HepG2 (cell line): Measurements from ENCODE around the gene YIPF1. TPM values are rescaled to one million over a fixed set of nuclear protein-coding genes. Genes with fewer than 3 reads are reported as not detected.

ENCODE experiments used
- ATAC-seq: fragments of 200-7000 bp; cut with Tn5 transposase; 3 replicates; pipeline ENCODE4 v1.9.1; 2020; ENCODE audit warnings: mild to moderate bottlenecking, moderate library complexity
- BruUV-seq: library from RNA; stranded (reverse); fragments of 400-500 nt; replicated peaks from 2 replicates; lab custom pipeline; 2021; lab: Mats Ljungman, UMichigan
- CTCF ChIA-PET: fragments of 300-600 bp; formaldehyde crosslinking; extraction: SDS; loops from one replicate; lab custom pipeline; 2021; ENCODE audit warnings: low total read pairs, inconsistent platforms, low intra/inter-chr PET ratio; lab: Yijun Ruan, JAX
- POLR2A ChIA-PET: fragments of 350-600 bp; sonication (Branson Sonifier 250); formaldehyde crosslinking; loops from one replicate; lab custom pipeline; 2020; ENCODE audit warnings: antibody characterized with exemption, inconsistent platforms; lab: Yijun Ruan, JAX
- DNase-seq: peaks from one replicate; pipeline ENCODE4 v3.0.0-alpha.2; 2015; ENCODE audit warnings: low spot score
- FAIRE-seq: peaks from 3 replicates; lab custom pipeline; 2011; peaks lifted over from hg19 to GRCh38; lab: Jason Lieb, UNC
- H2AFZ ChIP-seq: one replicate; pipeline ENCODE4 v1.6.1; 2011; ENCODE audit warnings: low read length, inconsistent platforms
- H3K27ac ChIP-seq: fragments of 300-600 bp; 3 replicates; pipeline ENCODE4 v1.8.0; 2011; ENCODE audit warnings: mixed run types, mild to moderate bottlenecking, mixed read lengths, low read length, inconsistent platforms; ENCODE audit not compliant: insufficient read depth; ENCODE audit errors: extremely low read length
- H3K27me3 ChIP-seq, 2 experiments: fragments of 200-600 bp in 1 of 2; 2 replicates in 1 of 2; 3 replicates in 1 of 2; pipeline versions ENCODE4 v1.6.0 to v1.8.0; 2011; ENCODE audit warnings: low read length in 2 of 2, mild to moderate bottlenecking in 2 of 2, moderate library complexity in 2 of 2, inconsistent platforms in 1 of 2; ENCODE audit not compliant: insufficient read depth in 2 of 2, control insufficient read depth in 1 of 2
- H3K36me3 ChIP-seq, 2 experiments: fragments of 200-600 bp in 1 of 2; replicated peaks in 1 of 2; 2 replicates in 1 of 2; 3 replicates in 1 of 2; pipeline versions ENCODE4 v1.5.1 to v1.8.0; 2011; ENCODE audit warnings: low read length in 2 of 2, inconsistent platforms in 1 of 2; ENCODE audit not compliant: insufficient read depth in 2 of 2, control insufficient read depth in 1 of 2
- H3K4me1 ChIP-seq: 2 replicates; pipeline ENCODE4 v1.5.1; 2012; ENCODE audit warnings: low read length, inconsistent platforms; ENCODE audit not compliant: insufficient read depth
- H3K4me2 ChIP-seq: 2 replicates; pipeline ENCODE4 v1.6.0; 2011; ENCODE audit warnings: low read depth, low read length, inconsistent platforms
- H3K4me3 ChIP-seq, 3 experiments: fragments of 200-600 bp in 1 of 3; sonication (generic), shearing (Covaris generic) in 1 of 3; replicated peaks in 1 of 3; 2 replicates each; pipeline ENCODE4 v1.5.1; 2011 to 2016; ENCODE audit warnings: low read length in 3 of 3, inconsistent platforms in 2 of 3, low read depth in 2 of 3, mild to moderate bottlenecking in 2 of 3, control low read depth in 1 of 3, mixed read lengths in 1 of 3; ENCODE audit not compliant: insufficient read depth in 1 of 3
- H3K79me2 ChIP-seq: one replicate; pipeline ENCODE4 v1.6.1; 2011; ENCODE audit warnings: low read length, inconsistent platforms; ENCODE audit not compliant: insufficient read depth
- H3K9ac ChIP-seq: 2 replicates; pipeline ENCODE4 v1.6.0; 2011; ENCODE audit warnings: mild to moderate bottlenecking, low read depth, low read length, inconsistent platforms; ENCODE audit not compliant: insufficient read depth
- H3K9me3 ChIP-seq: 2 replicates; pipeline ENCODE4 v1.5.1; 2012; ENCODE audit warnings: mild to moderate bottlenecking, low read length
- H4K20me1 ChIP-seq: 2 replicates; pipeline ENCODE4 v1.6.0; 2011; ENCODE audit warnings: inconsistent platforms, mild to moderate bottlenecking, low read length, moderate library complexity; ENCODE audit not compliant: insufficient read depth
- AGO1 ChIP-seq: fragments of 200-400 bp; formaldehyde crosslinking; IDR thresholded peaks from 2 replicates; pipeline ENCODE4 v1.6.1; 2017; ENCODE audit warnings: mild to moderate bottlenecking, low read depth, low read length, moderate library complexity; ENCODE audit not compliant: poor library complexity, severe bottlenecking
- ASH2L ChIP-seq: fragments of 300-600, 200-600 bp; sonication (generic); IDR thresholded peaks from 2 replicates; pipeline ENCODE4 v1.7.0; 2017; ENCODE audit warnings: low read depth, mild to moderate bottlenecking, moderate library complexity, mixed read lengths, low read length; ENCODE audit not compliant: insufficient read length
- JDP2 ChIP-seq: sonication (generic); formaldehyde crosslinking; IDR thresholded peaks from 2 replicates; pipeline ENCODE4 v1.8.1; 2022; ENCODE audit warnings: missing genetic modification reagents, borderline replicate concordance
- KAT8 ChIP-seq: IDR thresholded peaks from 2 replicates; pipeline ENCODE4 v1.6.1; 2016; ENCODE audit warnings: missing genetic modification reagents, missing compliant biosample characterization
- MED13 ChIP-seq: sonication (generic); formaldehyde crosslinking; IDR thresholded peaks from 2 replicates; pipeline ENCODE4 v1.5.0; 2020; ENCODE audit warnings: missing genetic modification reagents
- MED8 ChIP-seq: sonication (generic); formaldehyde crosslinking; IDR thresholded peaks from 2 replicates; pipeline ENCODE4 v1.8.1; 2023; ENCODE audit warnings: mild to moderate bottlenecking, missing genetic modification reagents; ENCODE audit not compliant: insufficient replicate concordance
- NFRKB ChIP-seq: fragments of 450-650 bp; IDR thresholded peaks from 2 replicates; pipeline ENCODE4 v1.6.1; 2017
- PRDM4 ChIP-seq: sonication (generic); formaldehyde crosslinking; IDR thresholded peaks from 2 replicates; pipeline ENCODE4 v1.9.0; 2021; ENCODE audit warnings: missing genetic modification reagents, borderline replicate concordance
- XRCC5 ChIP-seq: fragments of 200-400 bp; formaldehyde crosslinking; optimal IDR thresholded peaks from 2 replicates; pipeline ENCODE3; 2017; ENCODE audit warnings: mild to moderate bottlenecking, low read length
- ZBTB46 ChIP-seq: sonication (generic); formaldehyde crosslinking; IDR thresholded peaks from 2 replicates; pipeline ENCODE4 v1.4.0; 2020; ENCODE audit warnings: mild to moderate bottlenecking, missing genetic modification reagents, borderline replicate concordance
- ZBTB7A ChIP-seq: sonication (generic); formaldehyde crosslinking; IDR thresholded peaks from 2 replicates; pipeline ENCODE4 v1.8.0; 2022; ENCODE audit warnings: mild to moderate bottlenecking, missing genetic modification reagents
- ZKSCAN8 ChIP-seq: IDR thresholded peaks from 2 replicates; pipeline ENCODE4 v1.6.1; 2016; ENCODE audit warnings: borderline replicate concordance, missing genetic modification reagents, missing compliant biosample characterization
- ZNF615 ChIP-seq: sonication (generic); formaldehyde crosslinking; IDR thresholded peaks from 2 replicates; pipeline ENCODE4 v1.5.0; 2020; ENCODE audit warnings: mild to moderate bottlenecking, missing genetic modification reagents, borderline replicate concordance
- ZNF878 ChIP-seq: sonication (generic); formaldehyde crosslinking; IDR thresholded peaks from 2 replicates; pipeline ENCODE4 v1.8.1; 2023; ENCODE audit warnings: mild to moderate bottlenecking, missing genetic modification reagents, moderate library complexity
- WGBS: methylation state at CpG from one replicate; pipeline ENCODE4 v1.1.6; 2017; ENCODE audit warnings: low lambda C conversion rate; 5-methylcytosine and 5-hydroxymethylcytosine counted together
- in situ Hi-C: cut with HindIII; loops from 2 replicates; pipeline ENCODE4 v1.10.0; 2017; ENCODE audit warnings: low pct_unique_long_range_greater_than_20kb; ENCODE audit not compliant: extremely low pct_ligation_motif_present
- intact Hi-C: fragments of 100-400 bp; cut with micrococcal nuclease; formaldehyde crosslinking; loops from one replicate; pipeline ENCODE4 v1.10.0; 2022; ENCODE audit not compliant: unreplicated experiment
- polyA plus RNA-seq, 8 experiments: library from polyadenylated mRNA; depleted of rRNA in 3 of 8; stranded (reverse) in 7 of 8; unstranded in 1 of 8; fragments of >200 nt; fragmentation: Illumina TruSeq in 4 of 8; extraction: Trizol in 4 of 8; gene quantifications; 2 replicates each; pipeline versions ENCODE4 v1.2.1 to v1.2.3, GENCODE V29; 2011 to 2016; ENCODE audit warnings: low read depth in 4 of 8, missing spikeins in 1 of 8, mixed read lengths in 1 of 8; ENCODE audit not compliant: insufficient read depth in 1 of 8
- total RNA-seq, 5 experiments: library from RNA; depleted of rRNA; stranded (reverse); fragments of >200 nt; fragmentation: Illumina TruSeq; extraction: Trizol; gene quantifications; 2 replicates each; pipeline ENCODE4 v1.2.3, GENCODE V29; 2016; ENCODE audit warnings: low read depth in 1 of 5

Gene YIPF1
- total and polyA plus RNA-seq, 2 of the 13 experiments (the other 11 are each of a cell fraction or from before 2014, with no cell fraction given): 21.1 to 31.9 TPM

GRCh38 chr1:53906121-53906520, 16.5 kb upstream of the YIPF1 start:
- Histone ChIP-seq H3K9ac (no peak overlapping the region), H3K79me2 (no peaks in the 10 kb centered on the region), H3K4me3 (no peak overlapping the region), H3K4me2 (no peak overlapping the region), H3K9me3 (no peaks in the 10 kb centered on the region), H3K27ac (no peak overlapping the region), H2AFZ (no peak overlapping the region), H4K20me1 (no peaks in the 10 kb centered on the region), H3K4me1 (peaks cover 88% of the 10 kb centered on the region), H3K36me3 (no peaks in the 10 kb centered on the region), H3K27me3 (no peaks in the 10 kb centered on the region)
- ATAC-seq (no peak), DNase-seq (no peak), FAIRE-seq (no peak)
- TF ChIP-seq MED8 (CRISPR knock-in tag): no peak
- ChIA-PET POLR2A (no interaction called here), CTCF (no interaction called here)
- 100% methylated on average over 2 of the region's 4 CpGs for WGBS
- in situ Hi-C loops: no loop called here
- intact Hi-C loops: no loop called here
- no TSS peak for BruUV-seq

- in situ Hi-C loops (no loop called here), intact Hi-C loops (no loop called here)
- no peaks in the 10 kb centered on the region for H3K27me3 ChIP-seq
- ChIA-PET POLR2A (no interaction called here), CTCF (no interaction called here)
- no peaks in the 10 kb centered on the region for H3K36me3 ChIP-seq
- no TSS peak for BruUV-seq
- no peak overlapping the region for H3K27ac ChIP-seq
- no peak overlapping the region for H3K4me3 ChIP-seq
- H2AFZ ChIP-seq: no peak overlapping the region
- DNase-seq: no peak
- ATAC-seq: no peak
- H3K79me2 ChIP-seq: no peaks in the 10 kb centered on the region
- H3K4me2 ChIP-seq: no peak overlapping the region
- H4K20me1 ChIP-seq: no peaks in the 10 kb centered on the region
- 95% methylated on average over 7 of the region's 8 CpGs for WGBS
- FAIRE-seq: no peak
- no peaks in the 10 kb centered on the region for H3K9me3 ChIP-seq
- H3K4me1 ChIP-seq: peaks cover 89% of the 10 kb centered on the region
- no peak overlapping the region for H3K9ac ChIP-seq
- TF ChIP-seq JDP2 (CRISPR knock-in tag): no peak
- TF ChIP-seq ZBTB46 (CRISPR knock-in tag): no peak
- TF ChIP-seq ZBTB7A (CRISPR knock-in tag): no peak
- TF ChIP-seq ZKSCAN8 (CRISPR knock-in tag): no peak
- TF ChIP-seq KAT8: no peak
- no peak for TF ChIP-seq NFRKB
- TF ChIP-seq ASH2L: no peak
- no peak for TF ChIP-seq MED13 (CRISPR knock-in tag)
- no peak for TF ChIP-seq AGO1
- no peak for TF ChIP-seq XRCC5
- TF ChIP-seq ZNF615: no peak
- no peak for TF ChIP-seq PRDM4 (CRISPR knock-in tag)
- TF ChIP-seq ZNF878 (CRISPR knock-in tag): no peak
Measured at GRCh38 chr1:53905509-53905908, 15.9 kb upstream of the YIPF1 start.
